NCI-H1417 (cell line): Measurements from ENCODE around the gene SLC12A2.

Experiments used
- DNase-seq, 3 experiments: peaks; one replicate each; lab custom pipeline; 2025; lab: John Stamatoyannopoulos, UW

Gene SLC12A2

DNA sequence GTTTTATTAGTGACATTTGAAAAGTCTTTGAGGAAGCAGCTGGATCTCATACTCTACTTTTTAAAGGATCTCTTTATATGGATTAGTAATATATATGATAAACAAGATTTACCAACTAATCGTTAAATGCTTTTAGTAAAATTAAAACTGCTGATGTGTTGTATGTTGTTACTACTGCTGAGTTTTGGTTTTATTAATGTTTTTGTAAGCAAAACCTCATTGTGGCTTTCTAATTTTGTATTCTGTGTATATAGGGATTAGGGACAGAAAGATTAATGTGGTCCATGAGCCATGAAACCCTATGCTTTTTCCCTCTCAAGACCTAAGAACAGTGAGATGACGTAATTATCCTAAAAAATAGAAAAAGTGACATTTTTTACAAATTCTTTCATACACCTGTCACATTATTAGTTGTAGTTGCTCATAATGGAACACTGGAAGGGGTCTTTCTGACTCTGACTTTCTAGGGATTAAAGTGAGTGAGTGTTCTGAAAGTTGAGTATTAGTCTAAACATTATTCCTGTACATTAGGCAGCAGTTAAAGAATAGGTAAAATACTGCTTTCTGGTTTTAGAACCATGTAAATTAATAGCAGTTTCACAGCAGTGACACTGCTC, 85.9 kb downstream of the SLC12A2 start:
- no peak for DNase-seq

DNA sequence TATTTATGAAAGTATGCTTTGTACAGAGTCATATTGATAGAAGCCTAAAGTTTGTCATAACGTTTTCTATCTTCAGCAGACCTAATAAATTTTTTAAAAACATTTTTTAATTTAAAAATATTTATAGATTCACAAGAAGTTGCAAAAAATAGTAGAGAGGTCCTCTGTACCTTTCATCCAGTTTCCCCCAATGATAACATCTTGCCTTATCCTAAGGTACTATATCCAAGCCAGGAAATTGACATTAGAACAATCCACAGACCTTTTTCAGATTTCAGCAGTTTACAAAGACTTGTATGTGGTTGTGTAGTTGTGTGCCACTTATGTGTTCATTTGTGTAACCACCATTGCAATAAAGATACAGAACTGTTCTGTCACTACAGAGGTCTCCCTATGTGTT, 88.5 kb downstream of the SLC12A2 start:
- no peak for DNase-seq

DNA sequence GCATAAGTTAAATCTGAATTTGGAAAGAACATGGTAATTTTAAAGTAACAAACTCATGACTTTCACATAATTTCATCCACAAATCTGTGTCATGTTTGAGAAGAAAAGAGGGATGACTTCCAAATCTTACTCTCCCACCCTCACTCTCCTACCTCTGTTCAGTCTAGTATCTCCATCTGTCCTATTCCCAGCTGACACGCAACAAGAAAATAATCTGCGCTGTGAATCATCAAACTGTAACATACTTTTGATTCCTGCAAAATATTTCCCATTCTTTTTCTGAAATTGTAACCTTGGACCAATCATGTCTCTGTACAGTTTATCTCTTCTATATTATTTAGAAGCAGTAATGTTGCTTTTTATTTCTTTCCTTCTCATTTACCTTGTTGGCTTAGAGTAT, 91.4 kb downstream of the SLC12A2 start:
- no peak for DNase-seq

DNA sequence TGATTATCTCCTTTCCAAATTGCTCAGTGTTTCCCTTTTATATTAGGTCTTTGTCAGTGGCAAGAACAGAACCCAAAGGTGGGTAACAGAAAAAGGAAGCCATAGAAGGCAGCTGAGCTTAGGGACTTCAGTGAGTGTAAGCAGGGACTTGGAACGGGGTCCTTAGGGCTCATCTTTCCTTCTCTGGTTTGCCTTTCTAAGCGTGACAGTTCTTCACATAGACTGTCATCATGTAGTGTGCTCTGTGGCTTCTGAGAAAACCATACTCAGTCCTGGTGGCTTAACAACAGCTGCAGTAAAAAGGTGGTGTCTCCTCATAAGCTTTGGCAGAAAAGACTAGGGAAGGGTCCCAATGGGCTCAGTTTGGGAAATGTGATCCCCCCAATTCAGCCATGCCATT, 108.8 kb downstream of the SLC12A2 start:
- no peak for DNase-seq

DNA sequence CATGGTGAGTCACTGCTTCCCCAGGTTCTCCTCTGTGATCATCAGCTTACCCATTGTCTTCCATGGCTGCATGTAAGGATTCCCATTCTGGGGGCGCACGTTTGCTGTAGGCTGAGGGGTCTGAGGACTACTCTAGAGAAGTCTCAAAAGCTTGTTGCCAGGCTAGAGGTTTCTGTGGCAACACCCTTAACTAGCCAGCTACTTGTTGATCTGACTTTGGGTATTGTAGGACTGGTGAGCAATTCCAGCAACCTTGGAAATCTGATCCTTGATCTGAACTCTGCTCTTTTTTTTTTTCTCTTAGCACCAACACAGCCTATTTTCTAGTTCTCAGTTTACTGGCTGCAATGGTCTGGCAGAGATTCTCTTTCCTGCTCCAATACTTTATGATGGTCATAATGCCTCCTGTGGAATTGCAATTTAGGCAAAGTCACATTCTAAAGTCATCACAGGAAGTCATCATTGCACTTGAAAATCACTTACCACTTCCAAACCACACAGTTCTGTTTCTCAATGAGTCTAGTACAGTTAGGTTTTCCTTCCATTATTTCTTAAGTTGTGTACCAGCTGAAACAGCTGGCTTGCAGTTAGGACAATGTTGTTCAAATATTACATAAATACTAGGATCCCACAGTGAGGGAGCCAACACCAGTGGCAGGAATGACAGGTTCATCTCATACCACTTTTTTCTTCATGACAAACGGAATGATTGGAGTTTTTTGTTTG, 110.3 kb downstream of the SLC12A2 start:
- no peak for DNase-seq

DNA sequence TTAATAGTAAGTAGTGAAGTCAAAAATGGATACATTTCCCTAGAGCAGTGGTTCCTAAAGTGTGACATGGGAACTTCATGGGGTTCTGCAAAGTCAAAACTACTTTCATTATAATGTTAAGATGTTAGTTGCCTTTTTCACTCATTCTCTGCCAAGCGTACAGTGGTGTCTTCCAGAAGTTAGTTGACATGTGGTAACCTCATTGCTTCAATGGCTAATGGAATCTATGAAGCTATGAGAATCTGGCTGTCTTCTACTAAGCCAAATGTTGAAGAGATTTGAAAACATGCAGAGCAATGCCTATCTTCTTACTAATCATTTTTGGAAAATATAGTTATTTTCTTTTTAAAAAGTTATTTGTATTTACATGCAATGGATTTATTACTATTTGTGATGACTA, 111.8 kb downstream of the SLC12A2 start:
- DNase-seq: no peak

DNA sequence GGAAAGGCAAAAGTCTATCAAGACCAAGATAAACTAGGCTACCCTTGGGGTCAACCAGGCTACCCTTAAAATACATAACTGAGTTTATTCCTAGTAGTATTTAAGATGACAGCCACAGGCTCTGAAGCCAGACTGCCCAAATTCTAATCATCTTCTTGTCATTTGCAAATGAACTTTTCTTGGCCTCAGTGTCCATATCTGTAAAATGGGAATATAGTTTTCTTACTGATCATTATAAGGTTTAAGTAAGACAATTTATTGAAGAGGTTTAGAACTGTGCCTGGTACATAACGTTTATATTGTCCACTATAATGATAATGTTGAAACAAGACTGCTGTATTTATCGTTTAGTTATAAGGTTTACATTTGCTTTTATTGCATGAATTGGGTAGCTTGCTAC, 112.5 kb downstream of the SLC12A2 start:
- no peak for DNase-seq

DNA sequence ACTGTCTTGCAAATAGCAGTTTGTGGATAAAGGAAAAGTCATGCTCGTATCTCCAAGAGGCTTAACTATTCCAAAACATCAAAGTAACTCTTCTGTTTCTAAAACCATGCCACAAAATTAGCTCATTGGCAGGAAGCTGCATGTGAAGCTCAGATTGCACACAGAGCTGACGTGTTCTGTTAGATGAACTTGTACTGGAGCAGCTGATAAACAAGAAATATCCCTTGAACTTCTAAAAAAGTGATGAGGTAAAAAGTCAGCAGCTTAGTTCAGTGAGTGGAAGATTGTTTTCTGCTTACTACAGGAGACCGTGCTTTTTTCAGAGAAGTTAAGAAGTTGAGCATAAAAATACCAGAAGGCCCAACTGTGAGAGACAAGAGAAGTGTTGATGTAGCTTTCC, 113.2 kb downstream of the SLC12A2 start:
- DNase-seq: no peak

DNA sequence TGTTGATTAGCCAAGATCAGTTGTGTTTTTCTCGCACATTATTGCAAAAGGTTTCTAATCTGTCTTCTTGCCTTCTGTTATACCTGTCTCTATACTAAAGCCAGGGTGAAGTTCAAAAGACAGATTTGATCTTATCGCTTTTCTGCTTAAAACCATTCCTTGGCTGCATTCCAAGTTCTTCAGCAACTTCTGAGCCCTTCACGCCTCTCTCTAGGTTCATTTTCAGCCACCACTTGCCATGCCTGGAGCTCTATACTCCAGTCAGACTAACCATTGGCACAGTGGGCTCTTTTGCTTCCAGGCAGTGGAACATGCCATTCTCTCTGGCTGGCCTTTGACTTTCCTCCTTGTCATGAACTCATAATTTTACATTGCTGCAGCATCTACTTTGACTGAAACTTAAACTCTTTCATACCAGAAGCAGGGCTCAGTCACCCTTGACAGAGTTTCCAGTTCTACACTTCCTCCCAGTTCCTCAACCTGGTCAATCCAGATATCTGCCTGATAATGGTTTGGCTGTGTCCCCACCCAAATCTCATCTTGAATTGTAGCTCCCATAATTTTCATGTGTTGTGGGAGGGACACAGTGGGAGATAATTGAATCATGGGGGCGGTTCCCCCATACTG, 114.4 kb downstream of the SLC12A2 start:
- DNase-seq: no peak

DNA sequence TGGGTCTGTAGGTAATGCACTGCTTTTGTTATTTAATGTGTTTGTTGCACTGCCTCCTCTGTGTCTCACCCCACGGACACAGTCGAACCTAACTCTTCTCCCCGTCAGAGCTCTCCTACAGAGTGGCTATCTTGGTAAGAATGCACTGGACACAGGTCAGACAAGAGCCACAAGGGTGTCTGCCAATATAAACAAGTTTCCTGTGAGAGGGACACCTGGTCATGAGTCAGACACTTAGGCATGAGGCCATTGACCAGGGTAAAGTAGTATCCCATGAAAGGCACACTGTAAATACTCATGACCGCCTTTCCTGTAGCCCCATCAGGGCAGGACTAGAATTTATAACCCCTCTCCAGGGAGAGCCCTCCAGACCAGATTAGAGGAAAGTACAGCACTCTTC, 115.5 kb downstream of the SLC12A2 start:
- no peak for DNase-seq

DNA sequence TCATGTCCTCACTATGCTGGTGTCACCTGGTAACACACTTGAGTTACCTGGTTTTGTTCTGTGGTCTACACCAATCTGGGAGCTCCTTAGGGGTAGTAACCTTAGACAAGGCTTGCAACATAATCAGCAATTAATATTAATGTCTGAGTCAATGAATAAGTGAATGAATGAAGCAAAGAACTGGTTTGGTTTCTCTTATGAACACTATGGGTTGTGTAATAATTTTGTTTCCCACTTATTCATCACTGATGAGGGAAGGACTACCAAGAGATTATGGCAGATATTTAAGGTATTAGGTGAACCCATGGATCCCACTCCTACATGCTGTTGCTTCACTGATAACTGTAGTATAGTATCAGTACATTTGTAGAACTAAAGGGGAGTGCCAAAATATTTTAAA, 116.0 kb downstream of the SLC12A2 start:
- DNase-seq: no peak

DNA sequence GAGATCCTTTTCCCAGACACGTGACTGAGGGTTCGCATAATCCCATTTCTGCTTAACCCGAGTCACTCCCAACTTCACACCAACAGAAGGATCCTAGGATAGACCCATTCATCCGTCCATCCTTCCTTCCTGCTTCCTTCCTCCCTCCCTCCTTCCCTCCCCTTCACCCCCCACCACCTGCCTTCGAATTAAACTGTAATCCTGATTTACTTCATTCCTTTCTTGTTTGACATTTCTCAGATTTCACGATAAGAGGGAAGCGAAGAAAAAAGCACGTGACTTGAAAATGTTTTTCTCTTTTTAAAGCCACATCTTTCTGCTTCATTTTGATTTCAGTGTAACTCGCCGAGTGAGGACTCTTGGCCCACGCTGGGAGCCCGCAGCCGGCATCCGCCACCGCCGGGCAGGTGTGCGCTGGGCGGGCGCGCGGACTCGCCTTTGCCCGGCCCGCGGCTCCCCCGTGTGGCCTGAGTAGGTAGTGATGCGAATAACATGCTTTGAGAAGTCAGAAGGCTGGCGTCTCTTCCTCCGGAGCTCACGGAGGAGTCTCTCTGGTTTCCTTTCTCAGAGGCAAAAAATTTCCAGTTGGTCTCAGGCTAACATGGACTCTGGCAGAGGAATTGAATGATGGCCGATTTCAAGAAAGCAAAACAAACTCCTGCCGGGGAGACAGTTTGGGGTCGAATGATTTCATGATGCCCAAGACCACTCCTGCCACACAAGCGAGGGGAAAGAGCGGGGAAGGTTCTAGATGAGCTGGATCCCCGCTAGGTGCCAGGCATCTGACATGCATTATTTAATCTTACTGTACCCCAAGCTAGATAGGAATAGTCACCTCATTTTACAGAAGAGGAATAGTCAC, 117.7 kb downstream of the SLC12A2 start:
- DNase-seq: peak; percentile 61 to 86 (median 77)

DNA sequence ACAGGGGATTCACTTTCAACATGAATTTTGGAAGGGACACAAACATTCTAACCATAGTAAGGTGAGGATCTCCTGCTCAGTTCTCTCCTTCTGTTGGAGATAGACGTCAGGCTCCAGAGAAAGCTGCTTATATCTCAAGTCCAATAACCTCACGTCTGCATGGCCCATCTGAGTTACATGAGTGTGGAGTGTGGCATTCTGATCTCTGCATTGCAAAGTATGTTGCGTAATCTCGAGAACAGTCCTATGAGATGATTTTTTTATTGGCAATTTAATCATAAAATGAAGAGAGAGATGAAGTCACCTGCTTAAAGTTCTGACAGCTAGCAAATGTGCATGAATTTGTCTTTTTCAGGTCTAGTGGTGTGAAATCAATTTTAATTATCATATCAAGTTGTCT, 118.8 kb downstream of the SLC12A2 start:
- DNase-seq: no peak

DNA sequence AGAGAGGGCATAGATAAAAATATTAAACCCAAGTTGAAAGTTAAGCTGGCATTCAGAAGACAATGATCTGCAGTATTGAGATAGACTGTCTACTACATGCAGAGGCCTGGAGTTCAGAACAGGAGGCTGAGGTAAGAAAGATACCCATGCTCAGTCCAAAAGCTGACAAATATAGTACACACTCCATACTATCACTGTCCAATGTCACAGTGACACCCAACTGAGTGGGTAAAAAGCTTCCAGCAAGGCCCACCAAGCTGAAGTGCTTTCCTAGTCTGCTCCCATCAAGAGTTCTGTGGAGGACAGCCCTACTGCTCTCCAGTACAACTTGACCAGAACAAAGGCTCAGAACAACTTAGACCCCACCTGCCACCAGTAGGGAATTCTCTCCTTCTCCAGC, 124.9 kb downstream of the SLC12A2 start:
- DNase-seq: no peak

DNA sequence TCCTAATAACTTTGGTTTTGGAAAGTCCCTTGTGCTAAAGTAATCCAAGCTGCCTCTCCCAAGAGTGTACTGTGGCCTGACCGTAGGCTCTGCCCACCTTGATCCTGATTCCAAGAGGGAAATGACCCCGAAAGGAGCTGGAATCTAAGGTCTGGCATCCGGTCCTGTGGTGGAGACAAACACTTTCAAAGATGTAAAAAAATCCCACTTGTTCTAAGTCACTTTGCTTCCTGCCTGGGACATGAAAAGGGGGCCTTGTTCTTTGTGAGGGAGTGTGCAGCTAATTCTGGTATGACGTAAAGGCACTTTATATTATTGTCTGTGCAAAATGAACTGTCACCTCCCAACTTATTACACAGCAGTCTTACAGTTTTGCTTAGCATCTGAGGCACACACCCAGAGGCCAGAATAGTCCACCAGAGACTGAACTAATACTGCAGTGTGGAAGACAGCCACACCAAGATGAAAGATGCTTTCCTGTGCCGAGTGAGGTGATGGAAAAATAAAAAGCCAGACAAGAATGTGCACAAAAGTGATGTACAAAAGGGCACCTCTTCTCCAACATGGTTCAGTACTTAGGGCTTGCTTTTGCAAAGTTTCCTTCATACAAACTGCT, 128.7 kb downstream of the SLC12A2 start:
- DNase-seq: no peak

DNA sequence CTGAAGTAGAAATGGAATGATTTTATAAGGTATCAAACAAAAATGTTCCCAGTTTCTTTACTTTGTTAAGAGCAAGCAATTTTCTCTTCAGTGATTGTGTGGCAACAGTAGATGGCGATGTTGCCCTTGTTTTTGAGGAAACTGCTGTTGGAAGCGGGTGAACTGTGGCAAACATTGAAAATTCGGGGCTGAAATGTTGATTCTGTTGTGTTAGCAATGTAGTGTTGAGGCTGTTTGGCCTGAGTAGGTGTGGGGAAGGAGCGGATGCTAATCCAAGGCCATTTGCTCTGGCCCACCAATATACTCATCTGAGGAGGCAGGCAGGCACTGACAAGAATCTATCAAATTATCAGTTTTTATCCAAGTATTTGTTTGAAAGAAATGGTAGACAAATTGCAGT, 129.8 kb downstream of the SLC12A2 start:
- peak; percentile 16 to 75 (median 57) for DNase-seq

DNA sequence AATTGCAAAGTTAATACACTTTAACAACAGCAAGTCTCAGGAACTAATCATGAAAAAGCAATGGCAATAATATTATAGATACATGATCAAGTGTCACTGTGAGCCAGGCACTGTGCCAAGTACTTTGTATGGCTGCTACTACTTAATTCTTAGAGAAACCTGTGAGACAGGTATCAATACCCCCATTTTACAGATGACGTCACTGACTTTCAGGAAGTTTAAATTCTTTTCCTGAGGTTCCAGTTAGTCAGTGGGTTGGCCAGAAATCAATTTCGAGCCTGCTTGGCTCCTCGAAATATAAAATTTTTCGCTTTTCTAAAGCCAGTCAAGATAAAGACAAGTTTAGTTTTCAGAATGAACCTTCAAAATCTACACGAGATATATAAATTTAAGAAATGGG, 130.3 kb downstream of the SLC12A2 start:
- peak in 1 of 3 experiments; percentile 7 for DNase-seq

DNA sequence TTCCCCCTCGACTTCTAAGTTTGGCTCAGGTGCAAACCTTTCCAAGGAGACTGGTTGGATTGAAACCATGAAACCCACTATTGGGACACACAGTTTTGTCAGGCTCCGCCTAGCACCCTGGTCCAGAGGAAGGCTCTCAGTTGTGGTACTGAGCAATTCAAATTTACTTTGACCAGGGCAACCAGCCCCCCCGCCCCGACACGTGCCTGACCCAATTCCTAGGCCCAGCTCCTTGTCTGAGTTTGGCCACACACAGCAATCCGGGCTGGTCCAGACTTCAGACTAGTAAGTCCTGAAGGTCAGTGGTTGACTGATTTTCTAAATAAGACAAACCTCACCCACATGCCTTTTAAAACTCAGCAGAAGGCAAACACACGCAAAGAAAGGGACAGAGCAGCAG, 132.7 kb downstream of the SLC12A2 start:
- DNase-seq: no peak

DNA sequence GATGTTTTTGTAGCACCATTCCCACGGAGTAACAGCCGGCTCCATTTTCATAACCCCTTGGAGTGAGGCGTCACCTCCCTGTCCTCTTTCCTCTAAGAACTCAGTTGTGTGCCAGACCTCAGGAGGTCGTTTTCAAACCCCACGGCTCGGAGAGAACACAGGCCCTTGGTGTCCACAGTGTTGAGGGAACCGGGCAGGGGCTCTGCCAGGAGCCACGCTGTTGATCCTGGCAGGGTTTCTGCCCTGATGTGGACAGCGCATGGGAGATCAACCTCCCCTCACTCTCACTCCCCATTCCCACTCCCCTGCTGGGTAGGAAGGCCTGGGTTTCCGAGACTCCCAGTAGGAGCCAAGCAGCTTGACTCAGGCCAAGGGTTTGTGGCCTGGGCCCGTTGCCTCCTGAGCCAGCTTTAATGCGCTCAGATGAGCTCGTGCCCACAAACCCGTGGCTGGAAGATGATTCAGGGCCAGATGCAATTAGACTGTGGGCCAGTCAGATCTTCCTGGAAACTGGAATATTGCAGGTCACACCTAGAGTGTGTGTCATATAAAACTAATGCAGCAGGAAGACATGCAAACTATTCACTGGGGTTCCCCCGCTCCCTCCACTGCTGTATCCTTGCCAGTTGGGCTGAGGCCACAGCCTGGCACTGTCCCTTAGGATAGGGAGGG, 133.4 kb downstream of the SLC12A2 start:
- DNase-seq: no peak

DNA sequence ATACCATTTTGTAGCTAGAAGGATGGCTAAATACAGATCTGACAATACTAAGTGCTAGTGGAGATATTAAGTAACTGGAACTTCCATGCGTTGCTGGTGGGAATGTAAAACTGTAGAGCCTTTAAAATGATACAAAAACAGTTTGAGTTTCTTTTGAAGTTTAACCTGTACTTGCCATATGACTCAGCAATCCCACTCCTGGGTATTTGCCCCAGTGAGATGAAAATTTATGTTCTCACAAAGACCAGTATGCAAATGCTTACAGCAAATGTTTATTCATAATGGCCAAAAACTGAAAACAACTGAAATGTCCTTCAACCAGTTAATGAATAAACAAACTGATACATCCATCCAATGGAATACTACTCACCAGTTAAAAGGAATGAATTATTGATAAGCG, 137.3 kb downstream of the SLC12A2 start:
- DNase-seq: no peak

DNA sequence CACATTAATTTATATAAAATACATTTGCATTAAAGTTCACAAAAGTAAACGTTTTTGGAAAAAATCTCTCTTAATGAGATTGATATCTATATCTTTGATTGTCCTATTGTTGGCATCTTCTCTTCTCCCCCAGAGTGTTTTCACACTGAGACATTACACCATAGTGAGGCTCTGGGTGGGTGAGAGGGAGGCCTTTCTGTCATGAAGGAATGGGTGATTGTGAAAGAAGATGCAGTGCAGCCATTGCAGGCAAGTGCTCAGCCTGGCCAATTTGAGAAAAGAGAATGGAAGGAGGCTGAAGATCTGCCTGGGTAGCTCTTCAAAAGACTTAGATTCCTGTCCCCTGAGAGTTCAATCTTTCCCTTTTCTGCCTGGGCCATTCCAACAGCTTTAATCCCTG, 140.8 kb downstream of the SLC12A2 start:
- DNase-seq: no peak
